NCI-H2227 treated with DMSO at 0.1 percent for 48 hours (cell line): ENCODE results near the gene EBI3.
"Not testable (repeated sequence)": the region's sequence is repeated elsewhere in the genome, so short reads cannot be mapped to it uniquely, and the experiment has no call there.

Experiments
- DNase-seq: peaks from one replicate; lab custom pipeline; 2025; lab: John Stamatoyannopoulos, UW

The EBI3 gene

DNA sequence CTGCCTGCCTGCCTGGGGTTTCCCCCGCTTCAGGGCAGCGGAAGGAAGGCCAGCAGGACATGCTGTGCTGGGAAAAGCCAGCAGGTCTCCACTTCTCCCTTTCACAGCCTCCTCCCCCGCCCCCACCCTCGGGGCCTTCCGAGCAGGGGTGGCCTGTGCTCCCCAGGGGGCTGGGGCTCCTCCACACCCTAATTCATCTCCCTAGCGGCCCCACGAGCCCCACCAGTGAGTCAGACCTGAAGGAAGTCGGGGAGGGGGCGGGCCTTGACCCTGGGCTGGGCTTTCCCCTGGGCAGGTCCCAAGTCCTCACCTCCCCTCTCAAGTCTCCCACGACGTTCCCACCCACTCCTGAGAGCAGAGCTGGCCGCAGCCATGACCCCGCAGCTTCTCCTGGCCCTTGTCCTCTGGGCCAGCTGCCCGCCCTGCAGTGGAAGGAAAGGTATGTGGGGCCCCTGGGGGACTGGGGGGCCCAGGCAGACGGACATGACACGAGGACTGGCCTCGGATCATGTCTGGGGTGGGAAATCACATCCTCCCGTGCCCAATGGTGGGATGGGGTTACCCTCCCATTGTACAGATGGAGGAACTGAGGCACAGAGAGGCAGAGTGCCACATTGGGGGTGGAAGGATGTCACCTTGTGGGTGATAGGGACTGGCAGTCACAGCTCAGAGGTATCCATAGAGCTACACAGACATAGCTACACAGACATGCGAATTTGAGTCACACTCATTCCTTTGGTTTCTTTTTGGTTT lies at the start of gene EBI3:
Gene EBI3 (plus strand): TSS at position 345 of the 753 bp plus-strand sequence. CDS start 28 bp downstream, at position 373.
- no peak for DNase-seq

DNA sequence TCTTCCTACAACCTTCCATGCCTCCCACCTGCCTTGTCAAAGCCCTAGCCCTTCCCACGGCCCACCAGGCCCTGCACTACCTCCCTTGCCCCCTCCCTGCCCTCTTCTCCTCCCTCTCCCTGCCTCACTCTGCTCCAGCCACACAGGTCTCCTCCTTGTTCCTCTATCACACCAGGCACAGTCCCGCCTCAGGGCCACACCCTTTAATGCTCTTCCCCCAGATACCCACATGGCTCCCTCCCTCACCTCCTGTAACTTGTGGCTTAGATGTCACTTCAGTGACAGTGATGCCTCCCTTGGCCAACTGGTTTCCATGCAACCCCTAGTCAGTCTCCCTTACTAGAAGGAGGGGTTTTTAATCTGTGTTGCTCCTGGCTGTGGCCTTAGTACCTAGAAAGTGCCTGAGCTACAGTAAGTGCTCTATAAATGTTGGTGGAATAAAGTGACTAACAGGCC lies 48.2 kb upstream of the EBI3 start:
- no peak for DNase-seq

GRCh38 chr19:4182084-4182810 lies 47.1 kb upstream of the EBI3 start, which contains the start of the genes ANKRD24 and SIRT6:
TSS of gene ANKRD24 (plus strand) at chr19:4182689. CDS start at chr19:4186426, 3,737 bp downstream.
TSS of gene SIRT6 (minus strand) at chr19:4182563. CDS start at chr19:4182539, 24 bp downstream.
- DNase-seq = peak; percentile 88

GRCh38 chr19:4183967-4184717 lies 45.2 kb upstream of the EBI3 start:
- DNase-seq = peak; percentile 6

- DNase-seq = no peak
Observed at GRCh38 chr19:4184718-4185352, 44.5 kb upstream of the EBI3 start.

DNA sequence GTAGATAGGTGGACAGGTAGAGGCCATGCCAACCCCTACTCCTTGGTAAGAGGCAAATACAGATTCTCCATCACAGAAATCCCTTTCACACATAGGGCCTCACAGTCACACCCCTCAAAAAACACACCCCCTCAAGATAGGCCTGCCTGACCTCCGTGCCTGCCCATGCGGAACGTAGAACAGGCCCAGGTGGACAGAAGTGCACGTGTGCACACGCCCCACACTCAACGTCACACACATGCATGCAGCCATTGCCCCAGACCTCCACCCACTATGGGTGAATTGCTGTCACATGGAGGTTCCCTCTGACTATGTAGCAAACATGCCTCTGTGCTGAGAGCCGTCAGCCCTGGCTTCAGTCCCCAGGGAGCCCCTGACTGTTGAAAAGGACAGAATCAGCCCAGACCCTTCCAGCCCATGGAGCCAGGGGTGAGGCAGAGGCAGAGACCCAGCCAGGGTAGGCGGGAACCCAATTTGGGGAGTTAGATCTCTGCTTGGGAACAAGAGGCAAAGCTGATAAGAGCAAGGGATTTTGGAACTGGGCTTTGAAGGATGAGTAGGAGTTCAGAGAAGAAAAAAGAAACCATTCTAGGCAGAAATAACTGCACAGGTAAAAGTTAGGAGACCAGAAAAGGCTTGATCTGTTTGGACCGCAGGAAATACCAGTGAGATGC lies 43.8 kb upstream of the EBI3 start:
- DNase-seq = no peak

- peak; percentile 19 for DNase-seq
Observed at GRCh38 chr19:4186087-4186993, 43.0 kb upstream of the EBI3 start.

DNA sequence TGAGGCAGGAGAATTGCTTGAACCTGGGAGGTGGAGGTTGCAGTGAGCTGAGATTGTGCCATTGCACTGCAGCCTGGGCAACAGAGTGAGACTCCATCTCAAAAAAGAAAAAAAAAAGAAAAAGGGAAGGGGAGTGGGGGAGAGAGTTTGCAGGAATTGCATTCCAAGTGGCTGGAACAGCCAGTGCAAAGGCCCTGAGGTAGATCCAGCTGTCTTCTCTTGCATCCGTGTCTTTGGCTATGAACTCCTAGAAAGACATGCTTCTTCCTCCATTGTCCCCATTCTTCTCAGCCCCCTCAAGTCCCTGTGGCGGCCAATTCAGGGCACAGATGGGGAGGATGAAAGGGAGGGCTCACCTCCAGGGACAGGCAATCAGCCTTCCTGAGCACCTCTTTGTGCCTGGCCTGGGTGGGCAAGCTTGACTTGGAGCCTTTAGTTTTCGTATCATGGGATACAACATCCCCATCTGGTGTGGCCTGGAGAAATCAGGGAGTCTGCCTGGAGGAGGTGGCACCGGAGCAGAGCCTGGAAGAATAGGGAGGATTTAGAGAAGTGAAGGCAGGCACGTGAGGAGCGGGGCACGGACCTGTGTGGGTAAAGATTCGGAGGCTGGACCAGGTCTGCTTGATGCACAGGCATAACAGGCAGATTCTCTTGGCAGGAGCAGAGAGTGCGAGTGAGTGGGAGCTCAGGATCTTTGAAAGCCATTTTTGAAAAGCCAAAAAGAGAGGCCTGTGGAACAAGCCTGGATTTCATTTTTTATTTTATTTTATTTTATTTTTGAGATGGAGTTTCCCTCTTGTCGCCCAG lies 41.8 kb upstream of the EBI3 start:
- DNase-seq = no peak

GRCh38 chr19:4189641-4190040 lies 39.7 kb upstream of the EBI3 start:
- DNase-seq = no peak

DNA sequence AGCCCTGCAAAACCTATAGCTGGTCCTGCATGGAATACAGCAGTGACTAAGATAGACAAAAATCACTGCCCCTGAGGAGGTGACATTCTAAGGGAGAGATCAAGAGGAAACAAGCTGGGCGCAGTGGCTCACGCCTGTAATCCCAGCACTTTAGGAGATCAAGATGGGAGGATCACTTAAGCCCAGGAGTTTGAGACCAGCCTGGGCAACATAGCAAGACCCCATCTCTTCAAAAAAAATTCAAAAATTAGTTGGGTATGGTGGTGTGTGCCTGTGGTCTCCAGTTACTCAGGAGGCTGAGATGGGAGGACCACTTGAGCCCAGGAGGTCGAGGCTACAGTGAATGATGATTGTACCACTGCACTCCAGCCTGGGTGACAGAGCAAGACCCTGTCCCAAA lies 36.8 kb upstream of the EBI3 start:
- not testable (repeated sequence) for DNase-seq

DNA sequence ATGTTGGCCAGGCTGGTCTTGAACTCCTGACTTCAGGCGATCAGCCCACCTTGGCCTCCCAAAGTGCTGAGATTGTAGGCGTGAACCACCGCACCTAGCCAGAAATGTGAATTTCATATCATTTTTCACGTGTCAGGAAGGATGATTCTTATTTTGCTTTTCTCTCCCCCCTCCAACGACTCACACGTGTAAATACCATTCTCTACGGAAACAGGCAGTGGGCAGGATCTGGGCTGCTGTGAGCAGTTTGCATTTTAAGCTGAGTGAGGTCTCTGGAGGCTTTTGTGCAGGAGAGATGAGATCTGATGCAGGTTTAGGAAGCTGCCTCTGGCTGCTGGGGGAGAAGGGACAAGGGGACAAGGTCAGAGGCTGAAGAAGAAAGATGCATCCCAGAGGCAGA lies 35.0 kb upstream of the EBI3 start:
- no peak for DNase-seq

DNA sequence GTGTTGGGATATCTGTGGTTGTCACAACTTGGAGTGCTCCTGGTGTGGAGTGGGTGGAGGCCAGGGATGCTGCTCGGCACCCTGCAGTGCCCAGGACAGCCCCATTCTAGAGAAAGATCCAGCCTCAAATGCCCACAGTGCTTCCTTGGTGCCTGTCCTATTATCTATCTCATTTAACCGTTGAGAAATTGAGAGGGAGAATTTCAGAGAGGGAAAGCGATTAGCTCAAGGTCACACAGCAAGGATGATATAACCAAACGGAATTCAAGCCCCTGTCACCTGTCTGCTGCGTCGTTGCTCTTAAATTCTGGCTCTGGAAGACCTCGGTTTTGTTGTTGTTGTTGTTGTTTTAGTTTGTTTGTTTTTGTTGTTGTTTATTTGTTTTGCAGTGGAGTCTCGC lies 33.3 kb upstream of the EBI3 start:
- DNase-seq = no peak

GRCh38 chr19:4196587-4197148 lies 32.7 kb upstream of the EBI3 start:
- no peak for DNase-seq

DNA sequence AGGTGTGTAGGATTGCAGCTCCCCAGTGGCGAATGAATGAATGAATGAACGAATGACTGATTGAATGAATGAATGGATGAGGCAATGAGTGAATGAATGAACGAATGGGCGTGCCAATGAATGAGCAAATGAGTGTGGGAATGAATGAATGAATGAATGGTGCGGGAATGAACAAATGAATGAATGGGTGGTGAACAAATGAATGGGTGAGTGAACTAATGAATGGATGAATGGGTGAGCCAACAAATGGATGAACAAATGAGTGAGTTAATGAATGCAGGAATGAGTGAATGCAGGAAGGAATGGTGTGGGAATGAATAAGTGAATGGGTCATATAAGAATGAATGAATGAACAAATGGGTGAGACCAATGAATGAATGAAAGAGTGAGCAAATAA lies 32.1 kb upstream of the EBI3 start:
- DNase-seq = no peak

GRCh38 chr19:4197625-4198466 lies 31.5 kb upstream of the EBI3 start:
- DNase-seq = peak; percentile 6

- no peak for DNase-seq
Observed at GRCh38 chr19:4198467-4199126, 30.7 kb upstream of the EBI3 start.

GRCh38 chr19:4199699-4200293 lies 29.5 kb upstream of the EBI3 start:
- no peak for DNase-seq
